ENCODE measurements around the gene TCF7. TPM values are rescaled to one million over a fixed set of nuclear protein-coding genes. Genes with fewer than 3 reads are reported as not detected.

TCF7 gene
- total RNA-seq, 1 experiment from 2014 or later = 36.5 TPM

DNA sequence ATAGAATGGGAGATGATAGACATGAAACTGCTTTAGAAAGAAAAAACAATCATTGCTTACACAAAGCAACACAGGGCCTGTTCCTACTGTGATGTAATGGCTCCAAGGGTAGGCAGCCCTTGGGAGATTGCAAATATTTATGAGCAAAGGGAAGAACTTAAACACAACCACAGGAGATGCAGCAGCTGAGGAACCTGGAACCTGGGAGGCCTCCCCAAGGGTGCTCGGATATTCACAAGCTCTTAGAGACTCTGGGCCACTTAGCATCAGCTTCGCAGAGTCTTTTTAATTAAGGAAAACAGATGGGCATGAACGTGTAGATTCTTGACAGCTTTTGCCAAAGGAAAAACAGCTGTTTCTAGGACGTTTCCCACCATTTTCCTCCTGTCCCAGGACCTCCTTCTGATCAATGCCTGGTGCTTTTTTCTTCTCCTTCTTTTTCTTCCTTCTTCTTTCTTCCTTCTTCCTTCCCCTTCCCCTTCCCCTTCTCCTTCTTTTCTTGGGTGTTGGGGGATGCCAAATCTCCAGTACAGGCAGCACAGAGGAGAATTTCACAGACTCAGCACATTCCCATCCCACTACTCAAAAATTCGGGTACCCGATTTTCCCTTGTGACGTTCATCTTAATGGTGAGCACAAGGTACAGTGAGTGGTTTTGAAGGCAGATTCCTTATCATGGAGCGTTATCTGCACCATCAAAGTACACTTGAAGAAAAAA lies 28.1 kb upstream of the TCF7 start:
- Mint-ChIP-seq H3K9me3 (ENCODE audit: unreplicated experiment) (no peaks in the 10 kb centered on the region), H3K4me1 (ENCODE audit: low read depth, unreplicated experiment) (peaks cover 7% of the 10 kb centered on the region), H3K36me3 (ENCODE audit: insufficient read depth, unreplicated experiment) (no peaks in the 10 kb centered on the region), H3K27ac (ENCODE audit: unreplicated experiment) (no peak overlapping the region), H3K27me3 (ENCODE audit: insufficient read depth, unreplicated experiment) (no peaks in the 10 kb centered on the region), H3K4me3 (ENCODE audit: unreplicated experiment) (no peak overlapping the region)
- ChIA-PET POLR2A (no interaction called here), CTCF (no interaction called here)
- Histone ChIP-seq H3K27me3 (replicated peaks; ENCODE audit: control insufficient read depth, insufficient read depth, low read length) (no peaks in the 10 kb centered on the region), H3K4me3 (ENCODE audit: low read depth, low read length) (no peak overlapping the region), H3K36me3 (ENCODE audit: control insufficient read depth, insufficient read depth, low read length) (no peaks in the 10 kb centered on the region), H3K4me1 (peaks cover 13% of the 10 kb centered on the region), H3K9me3 (no peaks in the 10 kb centered on the region)
- DNase-seq = no peak
- no TSS peak for BruUV-seq (replicated peaks)
- intact Hi-C loops (cut with micrococcal nuclease; ENCODE audit: unreplicated experiment) = no loop called here
- TF ChIP-seq, protein P1, sequence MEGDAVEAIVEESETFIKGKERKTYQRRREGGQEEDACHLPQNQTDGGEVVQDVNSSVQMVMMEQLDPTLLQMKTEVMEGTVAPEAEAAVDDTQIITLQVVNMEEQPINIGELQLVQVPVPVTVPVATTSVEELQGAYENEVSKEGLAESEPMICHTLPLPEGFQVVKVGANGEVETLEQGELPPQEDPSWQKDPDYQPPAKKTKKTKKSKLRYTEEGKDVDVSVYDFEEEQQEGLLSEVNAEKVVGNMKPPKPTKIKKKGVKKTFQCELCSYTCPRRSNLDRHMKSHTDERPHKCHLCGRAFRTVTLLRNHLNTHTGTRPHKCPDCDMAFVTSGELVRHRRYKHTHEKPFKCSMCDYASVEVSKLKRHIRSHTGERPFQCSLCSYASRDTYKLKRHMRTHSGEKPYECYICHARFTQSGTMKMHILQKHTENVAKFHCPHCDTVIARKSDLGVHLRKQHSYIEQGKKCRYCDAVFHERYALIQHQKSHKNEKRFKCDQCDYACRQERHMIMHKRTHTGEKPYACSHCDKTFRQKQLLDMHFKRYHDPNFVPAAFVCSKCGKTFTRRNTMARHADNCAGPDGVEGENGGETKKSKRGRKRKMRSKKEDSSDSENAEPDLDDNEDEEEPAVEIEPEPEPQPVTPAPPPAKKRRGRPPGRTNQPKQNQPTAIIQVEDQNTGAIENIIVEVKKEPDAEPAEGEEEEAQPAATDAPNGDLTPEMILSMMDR (IDR thresholded peaks at IDR 0.05; ENCODE audit: insufficient read depth in 1 of 2, low read depth in 1 of 2, low read length in 1 of 2, severe bottlenecking in 1 of 2, unreplicated experiment in 1 of 2) = no peak

DNA sequence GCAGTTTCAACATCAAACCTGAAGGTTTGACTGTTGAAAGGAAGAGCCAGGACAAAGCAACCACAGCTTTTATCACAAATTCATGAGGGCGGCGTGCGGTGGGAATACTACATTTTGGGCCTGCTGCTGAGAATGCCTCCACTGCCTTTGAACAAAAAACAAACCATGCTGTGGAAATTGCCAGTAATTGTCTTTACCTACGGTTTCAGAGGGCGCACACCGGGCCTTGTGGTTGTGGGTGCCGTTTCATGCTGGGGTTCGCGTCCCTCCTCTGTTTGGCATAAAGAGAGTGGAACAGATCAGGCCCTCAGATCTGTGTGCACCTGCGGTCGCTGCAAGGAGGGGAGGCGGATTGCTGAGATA lies 27.6 kb upstream of the TCF7 start:
- Histone ChIP-seq H3K4me1 (peaks cover 13% of the 10 kb centered on the region), H3K36me3 (ENCODE audit: control insufficient read depth, insufficient read depth, low read length) (no peaks in the 10 kb centered on the region), H3K9me3 (no peaks in the 10 kb centered on the region), H3K27me3 (replicated peaks; ENCODE audit: control insufficient read depth, insufficient read depth, low read length) (no peaks in the 10 kb centered on the region), H3K4me3 (ENCODE audit: low read depth, low read length) (no peak overlapping the region)
- H3K4me3 Mint-ChIP-seq (ENCODE audit: unreplicated experiment) = no peak overlapping the region
- BruUV-seq (replicated peaks) = no TSS peak
- intact Hi-C loops (cut with micrococcal nuclease; ENCODE audit: unreplicated experiment) = no loop called here
- H3K36me3 Mint-ChIP-seq (ENCODE audit: insufficient read depth, unreplicated experiment) = no peaks in the 10 kb centered on the region
- H3K27ac Mint-ChIP-seq (ENCODE audit: unreplicated experiment) = no peak overlapping the region
- CTCF ChIA-PET = no interaction called here
- POLR2A ChIA-PET = no interaction called here
- H3K4me1 Mint-ChIP-seq (ENCODE audit: low read depth, unreplicated experiment) = peaks cover 7% of the 10 kb centered on the region
- TF ChIP-seq, protein P1 (IDR thresholded peaks at IDR 0.05; ENCODE audit: insufficient read depth in 1 of 2, low read depth in 1 of 2, low read length in 1 of 2, severe bottlenecking in 1 of 2, unreplicated experiment in 1 of 2) = no peak
- no peak for DNase-seq
- no peaks in the 10 kb centered on the region for H3K9me3 Mint-ChIP-seq (ENCODE audit: unreplicated experiment)
- no peaks in the 10 kb centered on the region for H3K27me3 Mint-ChIP-seq (ENCODE audit: insufficient read depth, unreplicated experiment)

DNA sequence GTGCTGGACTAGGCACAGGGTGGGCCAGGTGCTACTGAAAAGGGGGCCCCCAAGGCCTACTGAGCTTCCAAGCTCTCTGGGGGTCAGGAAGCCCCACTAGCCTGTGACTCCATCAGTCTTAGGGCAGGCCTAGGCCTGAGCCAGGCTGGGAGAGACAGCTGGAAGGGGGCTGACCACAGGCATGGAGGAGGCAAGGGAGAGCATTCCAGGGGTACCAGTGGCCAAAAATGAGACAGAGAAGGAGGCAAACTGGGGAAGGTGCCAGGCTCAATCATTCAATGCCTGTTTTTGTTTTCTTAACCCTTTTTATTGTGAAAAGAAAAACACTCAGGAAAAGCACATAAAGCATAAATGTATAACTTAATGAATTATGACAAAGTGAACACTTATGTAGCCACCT lies 26.2 kb upstream of the TCF7 start:
- intact Hi-C loops (cut with micrococcal nuclease; ENCODE audit: unreplicated experiment) = no loop called here
- no TSS peak for BruUV-seq (replicated peaks)
- no peaks in the 10 kb centered on the region for H3K9me3 Mint-ChIP-seq (ENCODE audit: unreplicated experiment)
- no peaks in the 10 kb centered on the region for H3K9me3 ChIP-seq
- no peak for DNase-seq
- no peaks in the 10 kb centered on the region for H3K27me3 Mint-ChIP-seq (ENCODE audit: insufficient read depth, unreplicated experiment)
- H3K27ac Mint-ChIP-seq (ENCODE audit: unreplicated experiment) = no peak overlapping the region
- peaks cover 13% of the 10 kb centered on the region for H3K4me1 ChIP-seq
- H3K27me3 ChIP-seq (replicated peaks; ENCODE audit: control insufficient read depth, insufficient read depth, low read length) = no peaks in the 10 kb centered on the region
- ChIA-PET CTCF (no interaction called here), POLR2A (no interaction called here)
- H3K4me3 ChIP-seq (ENCODE audit: low read depth, low read length) = no peak overlapping the region
- no peaks in the 10 kb centered on the region for H3K36me3 Mint-ChIP-seq (ENCODE audit: insufficient read depth, unreplicated experiment)
- TF ChIP-seq, protein P1 (IDR thresholded peaks at IDR 0.05; ENCODE audit: insufficient read depth in 1 of 2, low read depth in 1 of 2, low read length in 1 of 2, severe bottlenecking in 1 of 2, unreplicated experiment in 1 of 2) = no peak
- peaks cover 12% of the 10 kb centered on the region for H3K4me1 Mint-ChIP-seq (ENCODE audit: low read depth, unreplicated experiment)
- no peaks in the 10 kb centered on the region for H3K36me3 ChIP-seq (ENCODE audit: control insufficient read depth, insufficient read depth, low read length)
- H3K4me3 Mint-ChIP-seq (ENCODE audit: unreplicated experiment) = no peak overlapping the region

Measured in Caco-2 (cell line).